ENCODE data around the gene ZBED2.
"Not testable (repeated sequence)": the region's sequence is repeated elsewhere in the genome, so short reads cannot be mapped to it uniquely, and the experiment has no call there.

Gene ZBED2

GRCh38 chr3:111571282-111571681, 23.9 kb downstream of the ZBED2 start:
- DNase-seq = no peak

GRCh38 chr3:111570404-111571030, 24.6 kb downstream of the ZBED2 start:
- DNase-seq = no peak

DNA sequence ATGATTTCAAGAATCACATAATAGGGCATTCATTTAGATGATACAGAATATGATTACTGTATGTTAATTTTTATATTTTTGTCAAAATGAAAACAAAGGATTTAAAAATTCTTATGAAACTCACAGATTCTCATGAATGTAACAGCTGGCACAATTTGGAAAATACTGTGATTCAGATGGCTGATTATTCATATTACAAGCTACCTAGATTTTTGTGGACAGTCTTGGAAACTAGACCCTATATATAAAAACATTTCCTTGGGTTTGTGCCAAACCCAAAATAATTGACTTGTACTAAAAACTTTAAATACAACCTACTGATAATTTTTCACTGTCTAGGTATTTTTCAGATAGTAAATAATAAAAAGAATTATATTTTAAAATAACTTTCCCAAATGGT, 26.2 kb downstream of the ZBED2 start:
- no peak for DNase-seq

- DNase-seq = no peak
Measured at GRCh38 chr3:111568355-111568754, 26.8 kb downstream of the ZBED2 start.

- no peak for DNase-seq
Measured at GRCh38 chr3:111566844-111567243, 28.3 kb downstream of the ZBED2 start.

- not testable (repeated sequence) for DNase-seq
Measured at GRCh38 chr3:111561902-111562301, 33.2 kb downstream of the ZBED2 start.

DNA sequence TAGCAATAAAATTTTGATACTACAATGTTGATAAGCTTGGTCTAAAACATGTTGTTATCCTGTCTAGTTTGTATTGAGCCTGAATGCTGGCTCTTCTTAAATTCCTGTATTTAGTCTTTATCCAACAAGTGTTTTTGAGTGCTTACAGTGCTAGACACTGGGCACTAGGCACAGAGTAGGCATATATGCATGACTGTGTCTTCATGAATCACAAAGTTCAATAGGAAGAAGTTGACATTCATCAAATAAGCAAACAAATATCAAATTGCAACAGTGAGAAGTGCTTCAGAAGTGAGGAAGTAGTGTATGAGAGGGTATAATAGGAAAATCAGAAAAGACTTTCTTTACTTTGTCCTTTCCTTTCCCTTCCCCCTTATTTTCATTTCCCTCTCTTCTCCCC, 46.4 kb downstream of the ZBED2 start:
- DNase-seq = no peak

DNA sequence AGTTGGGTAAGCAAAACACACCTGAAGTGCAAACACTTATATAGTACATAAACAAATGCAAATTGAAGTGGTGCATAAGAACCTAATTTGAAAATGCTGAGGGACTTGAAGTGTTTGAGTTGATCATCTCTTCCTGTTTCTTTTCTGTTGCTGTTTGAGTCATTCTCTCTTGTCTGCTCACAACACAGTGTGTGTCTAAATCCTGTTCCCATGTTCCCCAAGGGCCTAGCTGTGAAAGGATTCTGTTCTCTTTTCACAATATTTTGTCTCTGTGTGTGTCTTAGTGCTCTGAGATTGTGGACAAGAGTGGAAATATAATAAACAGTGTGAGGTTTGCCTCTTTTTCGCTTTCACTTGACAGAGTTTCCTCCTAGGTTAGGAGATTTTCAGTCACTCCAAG, 47.1 kb downstream of the ZBED2 start:
- peak; percentile 29 for DNase-seq

DNA sequence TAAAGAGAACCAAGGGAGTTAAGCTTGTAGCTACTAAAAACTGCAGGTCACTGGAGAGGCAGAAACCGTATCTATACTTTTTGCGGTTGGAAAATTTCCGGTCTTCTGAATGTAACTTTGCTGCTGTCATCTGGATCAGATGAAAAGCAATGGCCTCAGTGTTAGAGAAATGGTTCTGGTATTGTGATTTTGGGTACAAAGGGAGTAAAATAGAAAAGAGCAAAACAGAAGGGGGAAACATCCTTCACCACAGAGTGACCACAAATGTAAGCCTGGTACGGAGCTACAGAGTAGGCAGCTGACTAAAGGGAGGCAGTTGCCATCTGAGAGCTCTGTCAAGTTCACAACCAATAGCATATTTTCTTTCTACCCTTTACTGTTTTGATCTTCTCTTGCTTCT, 47.5 kb downstream of the ZBED2 start:
- peak; percentile 68 for DNase-seq

DNA sequence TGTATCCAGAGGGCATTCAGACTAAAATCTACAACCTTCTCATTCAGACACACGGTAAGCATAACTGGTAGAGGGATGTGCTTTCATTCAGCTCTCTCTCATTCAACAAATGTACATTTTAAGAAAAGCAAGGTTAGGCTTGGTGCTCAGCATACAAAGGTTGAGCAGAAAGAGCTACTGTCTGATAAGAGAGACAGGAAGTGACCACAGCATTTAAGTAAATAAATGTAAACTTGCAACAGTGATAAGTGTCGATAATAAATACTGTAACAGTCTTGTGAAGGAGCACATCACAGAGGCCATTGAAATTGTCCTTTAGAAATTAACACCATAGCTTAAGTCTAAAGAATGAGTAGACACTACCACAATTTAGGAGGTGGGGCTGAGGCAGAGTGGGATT, 49.8 kb downstream of the ZBED2 start:
- no peak for DNase-seq

Measured in CD4-positive, alpha-beta T cell treated with Interleukin-21 for 1 hour (primary cell).